Measurements from ENCODE around the gene CDH2.

- TF ChIP-seq POLR2A (IDR thresholded peaks at IDR 0.05) = no peak
- TF ChIP-seq, protein P1, sequence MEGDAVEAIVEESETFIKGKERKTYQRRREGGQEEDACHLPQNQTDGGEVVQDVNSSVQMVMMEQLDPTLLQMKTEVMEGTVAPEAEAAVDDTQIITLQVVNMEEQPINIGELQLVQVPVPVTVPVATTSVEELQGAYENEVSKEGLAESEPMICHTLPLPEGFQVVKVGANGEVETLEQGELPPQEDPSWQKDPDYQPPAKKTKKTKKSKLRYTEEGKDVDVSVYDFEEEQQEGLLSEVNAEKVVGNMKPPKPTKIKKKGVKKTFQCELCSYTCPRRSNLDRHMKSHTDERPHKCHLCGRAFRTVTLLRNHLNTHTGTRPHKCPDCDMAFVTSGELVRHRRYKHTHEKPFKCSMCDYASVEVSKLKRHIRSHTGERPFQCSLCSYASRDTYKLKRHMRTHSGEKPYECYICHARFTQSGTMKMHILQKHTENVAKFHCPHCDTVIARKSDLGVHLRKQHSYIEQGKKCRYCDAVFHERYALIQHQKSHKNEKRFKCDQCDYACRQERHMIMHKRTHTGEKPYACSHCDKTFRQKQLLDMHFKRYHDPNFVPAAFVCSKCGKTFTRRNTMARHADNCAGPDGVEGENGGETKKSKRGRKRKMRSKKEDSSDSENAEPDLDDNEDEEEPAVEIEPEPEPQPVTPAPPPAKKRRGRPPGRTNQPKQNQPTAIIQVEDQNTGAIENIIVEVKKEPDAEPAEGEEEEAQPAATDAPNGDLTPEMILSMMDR (IDR thresholded peaks at IDR 0.05) = no peak
Measured at GRCh38 chr18:28176698-28176947, 307 bp downstream of the CDH2 start.

All from lower leg skin (tissue), 3 donors.